ENCODE results near the gene GSE1.

- no peak for TF ChIP-seq EZH2 (IDR thresholded peaks at IDR 0.05; ENCODE audit: low read depth, unreplicated experiment)
- TF ChIP-seq, protein P1, sequence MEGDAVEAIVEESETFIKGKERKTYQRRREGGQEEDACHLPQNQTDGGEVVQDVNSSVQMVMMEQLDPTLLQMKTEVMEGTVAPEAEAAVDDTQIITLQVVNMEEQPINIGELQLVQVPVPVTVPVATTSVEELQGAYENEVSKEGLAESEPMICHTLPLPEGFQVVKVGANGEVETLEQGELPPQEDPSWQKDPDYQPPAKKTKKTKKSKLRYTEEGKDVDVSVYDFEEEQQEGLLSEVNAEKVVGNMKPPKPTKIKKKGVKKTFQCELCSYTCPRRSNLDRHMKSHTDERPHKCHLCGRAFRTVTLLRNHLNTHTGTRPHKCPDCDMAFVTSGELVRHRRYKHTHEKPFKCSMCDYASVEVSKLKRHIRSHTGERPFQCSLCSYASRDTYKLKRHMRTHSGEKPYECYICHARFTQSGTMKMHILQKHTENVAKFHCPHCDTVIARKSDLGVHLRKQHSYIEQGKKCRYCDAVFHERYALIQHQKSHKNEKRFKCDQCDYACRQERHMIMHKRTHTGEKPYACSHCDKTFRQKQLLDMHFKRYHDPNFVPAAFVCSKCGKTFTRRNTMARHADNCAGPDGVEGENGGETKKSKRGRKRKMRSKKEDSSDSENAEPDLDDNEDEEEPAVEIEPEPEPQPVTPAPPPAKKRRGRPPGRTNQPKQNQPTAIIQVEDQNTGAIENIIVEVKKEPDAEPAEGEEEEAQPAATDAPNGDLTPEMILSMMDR (conservative IDR thresholded peaks at IDR 0.05; ENCODE audit: low read depth in 2 of 2): peak in 1 of 2 experiments; percentile 38; a peak in 2 of 4 replicates
- no peak for TF ChIP-seq POLR2AphosphoS5 (IDR thresholded peaks at IDR 0.05; ENCODE audit: low read depth)
- TF ChIP-seq, protein P2, sequence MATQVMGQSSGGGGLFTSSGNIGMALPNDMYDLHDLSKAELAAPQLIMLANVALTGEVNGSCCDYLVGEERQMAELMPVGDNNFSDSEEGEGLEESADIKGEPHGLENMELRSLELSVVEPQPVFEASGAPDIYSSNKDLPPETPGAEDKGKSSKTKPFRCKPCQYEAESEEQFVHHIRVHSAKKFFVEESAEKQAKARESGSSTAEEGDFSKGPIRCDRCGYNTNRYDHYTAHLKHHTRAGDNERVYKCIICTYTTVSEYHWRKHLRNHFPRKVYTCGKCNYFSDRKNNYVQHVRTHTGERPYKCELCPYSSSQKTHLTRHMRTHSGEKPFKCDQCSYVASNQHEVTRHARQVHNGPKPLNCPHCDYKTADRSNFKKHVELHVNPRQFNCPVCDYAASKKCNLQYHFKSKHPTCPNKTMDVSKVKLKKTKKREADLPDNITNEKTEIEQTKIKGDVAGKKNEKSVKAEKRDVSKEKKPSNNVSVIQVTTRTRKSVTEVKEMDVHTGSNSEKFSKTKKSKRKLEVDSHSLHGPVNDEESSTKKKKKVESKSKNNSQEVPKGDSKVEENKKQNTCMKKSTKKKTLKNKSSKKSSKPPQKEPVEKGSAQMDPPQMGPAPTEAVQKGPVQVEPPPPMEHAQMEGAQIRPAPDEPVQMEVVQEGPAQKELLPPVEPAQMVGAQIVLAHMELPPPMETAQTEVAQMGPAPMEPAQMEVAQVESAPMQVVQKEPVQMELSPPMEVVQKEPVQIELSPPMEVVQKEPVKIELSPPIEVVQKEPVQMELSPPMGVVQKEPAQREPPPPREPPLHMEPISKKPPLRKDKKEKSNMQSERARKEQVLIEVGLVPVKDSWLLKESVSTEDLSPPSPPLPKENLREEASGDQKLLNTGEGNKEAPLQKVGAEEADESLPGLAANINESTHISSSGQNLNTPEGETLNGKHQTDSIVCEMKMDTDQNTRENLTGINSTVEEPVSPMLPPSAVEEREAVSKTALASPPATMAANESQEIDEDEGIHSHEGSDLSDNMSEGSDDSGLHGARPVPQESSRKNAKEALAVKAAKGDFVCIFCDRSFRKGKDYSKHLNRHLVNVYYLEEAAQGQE (IDR thresholded peaks at IDR 0.05; ENCODE audit: unreplicated experiment): no peak
- no peak for TF ChIP-seq CREB1 (CRISPR knock-in tag; IDR thresholded peaks at IDR 0.05; ENCODE audit: low read depth)
- TF ChIP-seq EZH2phosphoT487 (IDR thresholded peaks at IDR 0.05; ENCODE audit: unreplicated experiment): no peak
- no peak for TF ChIP-seq JUNB (IDR thresholded peaks at IDR 0.05; ENCODE audit: unreplicated experiment)
These were observed 10.5 kb upstream of the GSE1 start for GRCh38 chr16:85602402-85603202.
